ENCODE results near the gene GABRA1.

The GABRA1 gene

GRCh38 chr5:161847941-161848391, at the start of gene GABRA1:
GABRA1 (plus strand) TSS chr5:161848120; CDS start chr5:161850811, 2,691 bp downstream.
- DNase-seq = no peak

DNA sequence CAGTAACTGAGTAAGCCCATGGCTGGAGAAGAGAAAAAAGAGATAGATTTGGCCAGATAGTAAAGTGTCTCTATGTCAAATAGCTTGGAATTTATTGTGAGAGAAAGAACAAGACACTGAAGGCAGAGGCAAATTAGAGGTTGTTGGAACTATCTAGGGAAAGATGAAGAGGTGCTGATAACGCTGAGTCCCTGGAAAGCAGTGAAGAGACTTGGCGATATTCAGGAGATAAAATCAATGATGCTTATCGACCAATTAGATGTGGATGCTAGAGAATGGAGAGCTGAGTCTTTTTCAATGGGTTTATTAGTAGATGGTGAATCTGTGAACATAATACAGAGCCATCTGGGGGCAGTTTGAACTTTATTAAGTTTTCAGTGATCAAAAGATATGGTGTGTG, 48.6 kb upstream of the GABRA1 start:
- DNase-seq = no peak

DNA sequence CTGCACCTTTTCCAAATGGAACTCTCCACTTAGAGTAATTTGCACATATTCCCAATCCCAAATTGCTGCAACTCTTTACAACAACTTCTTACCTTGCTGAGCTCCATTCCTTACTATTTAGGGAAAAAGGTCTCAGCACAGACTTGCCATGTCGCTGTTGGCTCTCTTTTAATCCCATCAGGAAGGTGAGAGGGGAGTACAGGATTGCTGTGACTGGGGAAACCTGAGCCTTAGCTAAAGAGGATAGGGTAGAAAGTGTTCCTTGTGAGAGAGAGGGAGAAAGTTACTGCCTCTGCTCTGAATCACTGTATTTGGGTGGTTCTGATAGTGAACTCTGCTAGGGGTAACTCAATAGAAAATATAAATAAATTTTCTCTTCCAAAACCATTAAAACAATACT, 43.7 kb upstream of the GABRA1 start:
- no peak for DNase-seq

DNA sequence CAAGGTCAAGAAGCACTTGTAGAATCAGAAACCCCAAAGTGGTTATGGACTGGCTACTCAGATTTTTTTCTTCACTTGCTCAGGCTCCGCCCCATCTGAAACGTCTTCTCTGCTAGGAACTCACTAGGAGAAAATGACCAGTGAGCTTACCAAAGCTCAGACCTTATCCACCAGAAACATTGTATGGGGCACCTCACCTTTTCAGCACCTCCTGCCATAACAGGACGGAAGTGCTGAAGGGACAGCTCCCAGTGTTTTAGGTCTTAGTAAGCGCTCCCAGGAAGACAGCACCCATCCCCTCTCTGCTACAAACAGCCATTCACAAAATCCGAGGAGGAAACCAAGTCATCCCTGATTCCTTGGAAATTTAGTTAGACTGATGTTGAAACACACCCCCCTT, 1.2 kb upstream of the GABRA1 start:
- DNase-seq = no peak

DNA sequence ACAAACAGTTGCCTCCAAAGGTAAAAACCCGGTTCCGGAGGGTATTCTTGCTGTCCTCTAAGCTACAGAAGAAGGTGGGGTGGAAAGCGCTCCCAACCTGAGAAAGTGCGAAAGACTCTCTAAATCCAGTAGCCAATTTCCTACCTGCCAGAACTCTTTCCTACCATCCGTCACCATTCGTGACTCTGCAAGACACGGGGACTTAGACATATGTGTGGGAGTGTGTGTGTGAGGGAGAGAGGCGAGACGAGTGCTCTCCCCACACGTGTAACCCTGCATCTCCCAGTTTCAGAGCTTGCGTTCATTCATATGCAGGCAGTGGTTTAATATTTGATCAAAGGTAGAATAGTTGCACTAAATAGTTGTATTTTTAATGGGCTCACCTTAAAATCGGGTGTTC, 473 bp upstream of the GABRA1 start:
- no peak for DNase-seq

DNA sequence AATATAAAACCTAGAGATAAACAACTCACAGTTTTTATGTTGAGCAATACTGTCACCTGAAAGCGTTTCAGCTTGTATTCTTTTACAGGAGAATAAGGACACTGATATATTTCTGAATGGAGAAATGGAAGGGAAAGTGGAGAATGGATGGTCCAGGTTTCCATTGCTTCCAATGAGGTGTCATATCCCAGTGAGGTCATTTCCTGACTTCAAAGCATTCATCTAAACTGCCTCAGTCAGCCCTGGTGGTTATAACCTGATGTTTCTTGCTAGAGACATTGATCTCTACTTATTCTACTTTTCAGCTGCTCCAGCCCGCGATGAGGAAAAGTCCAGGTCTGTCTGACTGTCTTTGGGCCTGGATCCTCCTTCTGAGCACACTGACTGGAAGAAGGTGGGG, 2.6 kb downstream of the GABRA1 start:
- no peak for DNase-seq

- no peak for DNase-seq
Measured at GRCh38 chr5:161851691-161852299, 3.9 kb downstream of the GABRA1 start.

- no peak for DNase-seq
Measured at GRCh38 chr5:161857358-161857757, 9.4 kb downstream of the GABRA1 start.

DNA sequence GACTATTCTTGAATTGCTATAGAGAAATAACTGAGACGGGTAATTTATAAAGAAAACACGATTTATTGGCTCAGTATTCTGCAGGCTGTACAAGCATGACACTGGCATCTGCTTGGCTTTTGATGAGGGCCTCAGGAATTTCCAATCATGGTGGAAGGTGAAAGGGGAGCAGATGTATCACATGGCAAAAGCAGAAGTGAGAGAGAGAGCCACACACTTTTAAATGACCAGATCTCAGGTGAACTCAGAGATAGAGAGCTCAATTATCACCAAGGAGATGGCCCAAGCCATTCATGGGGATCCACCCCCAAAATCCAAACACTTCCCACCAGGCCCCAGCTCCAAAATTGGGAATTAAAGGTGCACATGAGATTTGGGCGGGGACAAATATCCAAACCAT, 15.3 kb downstream of the GABRA1 start:
- DNase-seq = no peak

DNA sequence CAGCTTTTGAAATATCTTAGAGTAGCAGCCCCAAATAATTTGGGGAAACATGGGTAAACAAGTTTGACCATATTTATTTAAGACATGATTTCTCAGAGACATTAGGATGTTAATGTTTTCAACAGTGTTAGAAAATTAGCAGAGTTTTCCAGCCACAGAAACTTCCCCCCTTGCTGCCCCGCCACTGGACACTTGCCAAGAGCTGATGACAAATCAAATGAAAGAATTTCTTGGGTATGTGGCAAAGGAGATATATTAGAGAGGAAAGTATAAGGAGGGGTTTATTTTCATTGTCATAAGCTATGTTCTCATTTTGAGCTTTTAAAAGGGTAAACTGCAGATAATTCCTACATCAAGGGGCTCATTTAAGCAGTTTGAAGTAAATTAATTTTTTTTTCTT, 15.9 kb downstream of the GABRA1 start:
- DNase-seq = no peak

DNA sequence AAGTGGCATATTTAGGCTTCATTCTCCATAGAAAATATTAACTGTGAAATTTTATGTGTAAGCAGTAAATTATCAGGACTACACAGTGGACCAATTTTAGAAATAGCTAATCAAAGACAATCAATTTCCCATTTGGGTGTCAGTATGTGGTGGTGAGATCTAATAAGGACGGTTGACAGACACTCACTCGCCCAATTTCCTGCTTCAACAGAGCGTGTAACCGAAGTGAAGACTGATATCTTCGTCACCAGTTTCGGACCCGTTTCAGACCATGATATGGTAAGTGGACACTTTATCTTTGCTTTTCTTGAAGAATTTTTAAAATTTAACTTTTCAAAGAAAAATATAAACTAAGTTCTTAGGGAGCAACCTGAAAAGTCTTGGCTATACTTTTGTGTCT, 17.6 kb downstream of the GABRA1 start:
- DNase-seq = no peak

DNA sequence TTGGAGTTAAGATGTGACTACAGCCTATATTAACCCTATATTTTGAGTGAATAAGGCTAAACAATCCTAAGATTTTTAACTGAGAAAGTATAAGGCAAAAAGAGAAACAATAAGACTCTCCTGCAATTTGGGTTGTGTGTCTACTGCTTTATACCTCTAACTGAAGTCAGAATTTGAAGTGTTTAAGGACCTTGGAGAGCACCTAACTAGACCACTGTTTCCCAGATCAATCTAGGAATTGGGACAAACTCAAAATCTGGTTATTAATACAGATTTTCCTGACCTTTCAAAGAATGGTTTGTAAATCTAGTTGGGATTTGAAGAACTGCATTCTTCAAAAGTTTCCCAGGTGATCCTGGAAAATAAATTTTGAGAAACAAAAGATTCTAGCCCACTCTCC, 42.1 kb downstream of the GABRA1 start:
- no peak for DNase-seq

GRCh38 chr5:161895514-161895913, 47.6 kb downstream of the GABRA1 start:
- no peak for DNase-seq

DNA sequence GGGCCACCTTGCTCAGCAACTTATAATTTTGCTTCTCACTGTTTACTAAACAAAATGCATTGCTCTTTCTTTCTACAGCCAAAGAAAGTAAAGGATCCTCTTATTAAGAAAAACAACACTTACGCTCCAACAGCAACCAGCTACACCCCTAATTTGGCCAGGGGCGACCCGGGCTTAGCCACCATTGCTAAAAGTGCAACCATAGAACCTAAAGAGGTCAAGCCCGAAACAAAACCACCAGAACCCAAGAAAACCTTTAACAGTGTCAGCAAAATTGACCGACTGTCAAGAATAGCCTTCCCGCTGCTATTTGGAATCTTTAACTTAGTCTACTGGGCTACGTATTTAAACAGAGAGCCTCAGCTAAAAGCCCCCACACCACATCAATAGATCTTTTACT, 49.1 kb downstream of the GABRA1 start:
- DNase-seq = no peak

DNA sequence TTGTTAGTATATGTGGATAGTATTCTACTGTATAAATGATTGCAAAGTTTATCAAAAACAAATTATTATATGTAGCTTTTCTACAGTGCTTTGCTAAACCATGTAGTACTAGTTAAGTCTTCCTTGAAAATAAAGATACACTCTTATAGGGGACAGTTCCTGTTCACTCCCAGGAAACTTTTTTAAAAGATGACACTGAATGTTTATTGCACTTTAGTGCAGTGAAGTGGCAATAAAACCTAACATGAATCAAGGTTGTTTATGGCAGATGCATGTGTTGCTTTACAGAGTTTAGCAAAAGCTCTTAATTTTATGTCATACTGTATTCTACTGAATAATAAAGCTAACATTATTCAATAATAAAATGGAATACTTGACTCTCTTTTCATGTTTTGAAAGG, 51.7 kb downstream of the GABRA1 start:
- no peak for DNase-seq

GRCh38 chr5:161900981-161901380, 53.1 kb downstream of the GABRA1 start:
- no peak for DNase-seq

GRCh38 chr5:161921781-161922180, 73.9 kb downstream of the GABRA1 start:
- no peak for DNase-seq

DNA sequence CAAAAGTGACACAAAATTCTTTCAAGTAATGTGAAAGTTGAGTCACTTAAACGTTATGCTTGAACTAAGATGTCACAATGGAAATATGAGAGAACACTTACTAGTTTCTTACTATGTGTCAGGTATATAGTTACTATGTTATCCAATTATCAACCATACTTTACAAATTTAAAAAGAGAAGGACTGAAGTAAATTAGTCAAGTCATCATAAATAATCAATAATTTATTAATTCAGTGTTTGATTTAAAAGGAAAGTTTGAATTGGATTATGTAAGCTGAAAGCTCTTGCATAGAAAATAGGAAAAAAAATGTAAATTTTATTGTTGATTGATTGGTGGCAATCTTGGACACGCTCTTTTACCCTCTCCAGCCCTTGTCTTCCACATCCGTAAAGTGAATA, 76.3 kb downstream of the GABRA1 start:
- DNase-seq = no peak

GRCh38 chr5:161925960-161926359, 78.0 kb downstream of the GABRA1 start:
- DNase-seq = no peak

DNA sequence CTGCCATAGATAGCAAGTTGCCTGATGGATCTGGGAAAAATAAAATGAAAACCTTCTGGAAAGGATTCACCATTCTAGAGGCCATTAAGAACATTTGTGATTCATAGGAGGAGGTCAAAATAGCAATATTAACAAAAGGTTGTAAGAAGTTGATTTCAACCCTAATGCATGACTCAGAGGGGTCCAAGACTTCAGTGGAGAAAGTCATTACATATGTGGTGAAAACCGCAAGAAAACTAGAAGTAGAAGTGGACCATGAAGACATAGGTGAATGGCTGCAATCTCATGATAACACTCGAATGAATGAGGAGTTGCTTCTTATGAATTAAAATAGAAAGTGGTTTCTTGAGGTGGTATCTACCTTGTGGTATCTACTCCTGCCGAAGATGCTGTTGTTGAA, 86.6 kb downstream of the GABRA1 start:
- DNase-seq = no peak

- DNase-seq = no peak
Measured at GRCh38 chr5:161944974-161945373, 97.1 kb downstream of the GABRA1 start.

DNA sequence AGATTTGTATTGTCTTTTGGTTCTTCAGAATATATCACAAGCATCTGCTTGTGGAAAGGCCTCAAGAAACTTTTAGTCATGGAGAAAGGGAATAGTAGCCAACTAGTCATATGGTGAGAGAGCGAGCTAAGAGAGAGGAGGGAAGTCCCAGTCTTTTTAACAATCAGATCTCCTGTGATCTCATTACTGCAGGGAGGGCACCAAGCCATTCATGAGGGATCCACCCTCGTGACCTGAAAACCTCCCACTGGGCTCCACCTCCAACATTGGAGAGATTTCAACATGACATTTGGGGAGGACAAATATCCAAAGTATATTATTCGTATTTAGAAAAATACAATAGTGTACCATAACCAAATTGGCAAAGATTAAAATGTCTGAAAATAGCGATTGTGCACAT, 99.0 kb downstream of the GABRA1 start:
- no peak for DNase-seq
